HG02943 (cell line): ENCODE results near the gene PPARD.
"Not testable (repeated sequence)": the region's sequence is repeated elsewhere in the genome, so short reads cannot be mapped to it uniquely, and the experiment has no call there.

ENCODE experiments used
- ATAC-seq: cut with Tn5 transposase; IDR thresholded peaks from one replicate; pipeline ENCODE4 v1.9.1; 2021; ENCODE audit warnings: mild to moderate bottlenecking, low read depth, moderate library complexity; ENCODE audit not compliant: unreplicated experiment

Gene PPARD

GRCh38 chr6:35311390-35312075 lies 30.8 kb upstream of the PPARD start:
- no peak for ATAC-seq

GRCh38 chr6:35312076-35312800 lies 30.1 kb upstream of the PPARD start:
- no peak for ATAC-seq

GRCh38 chr6:35312807-35313206 lies 29.6 kb upstream of the PPARD start:
- ATAC-seq: no peak

- no peak for ATAC-seq
These were observed 24.7 kb upstream of the PPARD start for GRCh38 chr6:35317483-35318195.

- ATAC-seq: no peak
These were observed 23.9 kb upstream of the PPARD start for GRCh38 chr6:35318196-35319171.

GRCh38 chr6:35319346-35320030 lies 22.9 kb upstream of the PPARD start:
- no peak for ATAC-seq

- no peak for ATAC-seq
These were observed 22.3 kb upstream of the PPARD start for GRCh38 chr6:35320031-35320410.

- ATAC-seq: no peak
These were observed 21.3 kb upstream of the PPARD start for GRCh38 chr6:35321091-35321490.

GRCh38 chr6:35327349-35328027 lies 14.9 kb upstream of the PPARD start:
- no peak for ATAC-seq

- no peak for ATAC-seq
These were observed 14.1 kb upstream of the PPARD start for GRCh38 chr6:35328108-35328723.

- not testable (repeated sequence) for ATAC-seq
These were observed 13.4 kb upstream of the PPARD start for GRCh38 chr6:35328965-35329364.

- ATAC-seq: no peak
These were observed 11.7 kb upstream of the PPARD start for GRCh38 chr6:35330541-35331119.

GRCh38 chr6:35332074-35332887 lies 10.1 kb upstream of the PPARD start:
- not testable (repeated sequence) for ATAC-seq

GRCh38 chr6:35341557-35341956 lies 801 bp upstream of the PPARD start:
- no peak for ATAC-seq

GRCh38 chr6:35343092-35343834 lies 905 bp downstream of the PPARD start:
- ATAC-seq: no peak

GRCh38 chr6:35343835-35344550 lies 1.6 kb downstream of the PPARD start:
- ATAC-seq: no peak
